K562 (cell line): ENCODE data around the gene HOXB6. TPM values are rescaled to one million over a fixed set of nuclear protein-coding genes. Genes with fewer than 3 reads are reported as not detected.

Experiments used
- ARNT ChIP-seq, 2 experiments: fragments of 450-650 bp; IDR thresholded peaks; 2 replicates each; pipeline ENCODE4 v1.6.1; 2016; ENCODE audit warnings: mild to moderate bottlenecking in 1 of 2
- BHLHE40 ChIP-seq: IDR thresholded peaks from 2 replicates; pipeline ENCODE4 v1.6.1; 2011; ENCODE audit warnings: low read length, improper control_type of control experiment
- CHCHD3 ChIP-seq: fragments of 250-450 bp; sonication (Bioruptor Pico); IDR thresholded peaks from 2 replicates; pipeline ENCODE4 v2.1.2; 2022; ENCODE audit warnings: mild to moderate bottlenecking
- CLOCK ChIP-seq: fragments of 250-450 bp; sonication (Bioruptor Pico); IDR thresholded peaks from 2 replicates; pipeline ENCODE4 v1.4.0; 2020; ENCODE audit warnings: mild to moderate bottlenecking, moderate library complexity, borderline replicate concordance
- GABPA ChIP-seq: fragments of 200-800 bp; sonication (Bioruptor generic); conservative IDR thresholded peaks from 2 replicates; pipeline ENCODE4 v1.6.1; 2016; ENCODE audit warnings: low read depth, missing genetic modification characterization, missing compliant biosample characterization
- GTF2E2 ChIP-seq: fragments of 200-800 bp; sonication (Bioruptor generic); IDR thresholded peaks from 2 replicates; pipeline ENCODE4 v1.6.1; 2016; ENCODE audit warnings: missing genetic modification characterization, missing compliant biosample characterization
- HDAC1 ChIP-seq, 2 experiments: fragments of 450-650 bp; IDR thresholded peaks; 2 replicates each; pipeline ENCODE4 v1.6.1; 2016 to 2017; ENCODE audit warnings: inconsistent platforms in 1 of 2, mild to moderate bottlenecking in 1 of 2, moderate library complexity in 1 of 2
- IFI16 ChIP-seq: fragments of 250-450 bp; sonication (Bioruptor Pico); IDR thresholded peaks from 2 replicates; pipeline ENCODE4 v2.1.2; 2022; ENCODE audit warnings: mild to moderate bottlenecking, inconsistent platforms
- MAX ChIP-seq: sonication (generic); formaldehyde crosslinking; IDR thresholded peaks from 2 replicates; pipeline ENCODE4 v1.9.0; 2022; ENCODE audit warnings: mild to moderate bottlenecking, missing genetic modification reagents
- MCM3 ChIP-seq: fragments of 450-650 bp; IDR thresholded peaks from 2 replicates; pipeline ENCODE4 v1.6.1; 2016
- MED1 ChIP-seq: sonication (generic); formaldehyde crosslinking; IDR thresholded peaks from 2 replicates; pipeline ENCODE4 v1.8.1; 2023; ENCODE audit warnings: missing genetic modification reagents, borderline replicate concordance
- RBFOX2 ChIP-seq: fragments of 200-400 bp; formaldehyde crosslinking; IDR thresholded peaks from 2 replicates; pipeline ENCODE4 v1.6.1; 2017; ENCODE audit warnings: low read depth, mild to moderate bottlenecking, low read length, moderate library complexity
- TAF1 ChIP-seq: IDR thresholded peaks from 2 replicates; pipeline ENCODE4 v1.6.1; 2011; ENCODE audit warnings: mild to moderate bottlenecking, low read length, moderate library complexity; ENCODE audit not compliant: insufficient read depth, control insufficient read depth, severe bottlenecking; ENCODE audit errors: extremely low read depth
- TRIM28 ChIP-seq: fragments of 450-650 bp; IDR thresholded peaks from 2 replicates; pipeline ENCODE4 v1.6.1; 2017
- ZNF165 ChIP-seq: fragments of 250-450 bp; sonication (Bioruptor Pico); IDR thresholded peaks from 2 replicates; pipeline ENCODE4 v1.4.0; 2020; ENCODE audit warnings: borderline replicate concordance
- ZNF274 ChIP-seq: IDR thresholded peaks from 2 replicates; pipeline ENCODE4 v1.6.1; 2011; ENCODE audit warnings: low read depth, mild to moderate bottlenecking, low read length, moderate library complexity, borderline replicate concordance
- ZNF324 ChIP-seq: fragments of 250-450 bp; sonication (Bioruptor Pico); IDR thresholded peaks from 2 replicates; pipeline ENCODE4 v1.4.0; 2020; ENCODE audit warnings: mild to moderate bottlenecking
- polyA plus RNA-seq, 8 experiments: library from polyadenylated mRNA; depleted of rRNA in 4 of 8; stranded (reverse) in 5 of 8; unstranded in 3 of 8; fragments of >200 nt; fragmentation: Nextera tagmentation in 2 of 8; fragmentation: Illumina TruSeq in 1 of 8; extraction: Ambion mirVana in 2 of 8; extraction: Trizol in 1 of 8; gene quantifications; 2 replicates each; pipeline versions ENCODE4 v1.2.1 to v1.2.3, GENCODE V29; 2011 to 2014; ENCODE audit warnings: inconsistent platforms in 1 of 8, missing spikeins in 1 of 8
- total RNA-seq, 7 experiments: library from RNA; depleted of rRNA in 6 of 7; stranded (reverse); fragments of >200 nt in 6 of 7; fragmentation: Illumina TruSeq in 2 of 7; extraction: Trizol in 2 of 7; gene quantifications; 2 replicates each; pipeline versions ENCODE4 v1.2.1 to v1.2.3, GENCODE V29; 2011 to 2021; ENCODE audit warnings: low replicate concordance in 1 of 7
- TF ChIP-seq, protein P1 (sequence below), 2 experiments: IDR thresholded peaks in 1 of 2; conservative IDR thresholded peaks in 1 of 2; 2 replicates each; pipeline ENCODE4 v1.6.1; 2016; ENCODE audit warnings: low read depth in 2 of 2, mild to moderate bottlenecking in 1 of 2, missing compliant biosample characterization in 1 of 2, missing genetic modification characterization in 1 of 2, moderate library complexity in 1 of 2
- TF ChIP-seq, protein P2 (sequence below): sonication (generic); formaldehyde crosslinking; IDR thresholded peaks from 2 replicates; pipeline ENCODE4 v1.8.1; 2023; ENCODE audit warnings: mild to moderate bottlenecking, missing genetic modification reagents, moderate library complexity
- TF ChIP-seq, protein P3 (sequence below), 2 experiments: fragments of 450-650 bp; conservative IDR thresholded peaks; 2 replicates each; pipeline ENCODE4 v1.6.1; 2017; ENCODE audit warnings: mild to moderate bottlenecking in 2 of 2, moderate library complexity in 2 of 2

HOXB6 gene
- total and polyA plus RNA-seq, 9 of the 15 experiments (the other 6 are each of a cell fraction or from before 2014, with no cell fraction given): 1.2 to 14.8 (median 4.9) TPM

- TF ChIP-seq ZNF324 (CRISPR knock-in tag): no peak
- TF ChIP-seq, protein P1, sequence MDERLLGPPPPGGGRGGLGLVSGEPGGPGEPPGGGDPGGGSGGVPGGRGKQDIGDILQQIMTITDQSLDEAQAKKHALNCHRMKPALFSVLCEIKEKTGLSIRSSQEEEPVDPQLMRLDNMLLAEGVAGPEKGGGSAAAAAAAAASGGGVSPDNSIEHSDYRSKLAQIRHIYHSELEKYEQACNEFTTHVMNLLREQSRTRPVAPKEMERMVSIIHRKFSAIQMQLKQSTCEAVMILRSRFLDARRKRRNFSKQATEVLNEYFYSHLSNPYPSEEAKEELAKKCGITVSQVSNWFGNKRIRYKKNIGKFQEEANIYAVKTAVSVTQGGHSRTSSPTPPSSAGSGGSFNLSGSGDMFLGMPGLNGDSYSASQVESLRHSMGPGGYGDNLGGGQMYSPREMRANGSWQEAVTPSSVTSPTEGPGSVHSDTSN (CRISPR knock-in tag; IDR thresholded peaks at IDR 0.05; ENCODE audit: low read depth): no peak
- TF ChIP-seq, protein P1 (tag; conservative IDR thresholded peaks at IDR 0.05; ENCODE audit: low read depth): 0 out of 2 replicates have a peak, but pooled peaks have one; percentile 21
- no peak for TF ChIP-seq CHCHD3 (CRISPR knock-in tag)
- TF ChIP-seq, protein P2, sequence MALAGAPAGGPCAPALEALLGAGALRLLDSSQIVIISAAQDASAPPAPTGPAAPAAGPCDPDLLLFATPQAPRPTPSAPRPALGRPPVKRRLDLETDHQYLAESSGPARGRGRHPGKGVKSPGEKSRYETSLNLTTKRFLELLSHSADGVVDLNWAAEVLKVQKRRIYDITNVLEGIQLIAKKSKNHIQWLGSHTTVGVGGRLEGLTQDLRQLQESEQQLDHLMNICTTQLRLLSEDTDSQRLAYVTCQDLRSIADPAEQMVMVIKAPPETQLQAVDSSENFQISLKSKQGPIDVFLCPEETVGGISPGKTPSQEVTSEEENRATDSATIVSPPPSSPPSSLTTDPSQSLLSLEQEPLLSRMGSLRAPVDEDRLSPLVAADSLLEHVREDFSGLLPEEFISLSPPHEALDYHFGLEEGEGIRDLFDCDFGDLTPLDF (CRISPR knock-in tag): 0 out of 2 replicates have a peak, but pooled peaks have one; percentile 50
- TF ChIP-seq GABPA: no peak
- TF ChIP-seq, protein P3, sequence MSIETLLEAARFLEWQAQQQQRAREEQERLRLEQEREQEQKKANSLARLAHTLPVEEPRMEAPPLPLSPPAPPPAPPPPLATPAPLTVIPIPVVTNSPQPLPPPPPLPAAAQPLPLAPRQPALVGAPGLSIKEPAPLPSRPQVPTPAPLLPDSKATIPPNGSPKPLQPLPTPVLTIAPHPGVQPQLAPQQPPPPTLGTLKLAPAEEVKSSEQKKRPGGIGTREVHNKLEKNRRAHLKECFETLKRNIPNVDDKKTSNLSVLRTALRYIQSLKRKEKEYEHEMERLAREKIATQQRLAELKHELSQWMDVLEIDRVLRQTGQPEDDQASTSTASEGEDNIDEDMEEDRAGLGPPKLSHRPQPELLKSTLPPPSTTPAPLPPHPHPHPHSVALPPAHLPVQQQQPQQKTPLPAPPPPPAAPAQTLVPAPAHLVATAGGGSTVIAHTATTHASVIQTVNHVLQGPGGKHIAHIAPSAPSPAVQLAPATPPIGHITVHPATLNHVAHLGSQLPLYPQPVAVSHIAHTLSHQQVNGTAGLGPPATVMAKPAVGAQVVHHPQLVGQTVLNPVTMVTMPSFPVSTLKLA (conservative IDR thresholded peaks at IDR 0.05): peak; percentile 30 to 53; a peak in 2 of 4 replicates
- no peak for TF ChIP-seq IFI16 (CRISPR knock-in tag)
- TF ChIP-seq TAF1: peak; percentile 19
- 0 out of 2 replicates have a peak, but pooled peaks have one; percentile 4 for TF ChIP-seq ZNF165 (CRISPR knock-in tag)
- no peak for TF ChIP-seq CLOCK (CRISPR knock-in tag)
- TF ChIP-seq HDAC1 (IDR thresholded peaks at IDR 0.05): no peak; a peak in 1 of 4 replicates
- TF ChIP-seq ARNT (IDR thresholded peaks at IDR 0.05): 0 out of 4 replicates have a peak, but pooled peaks of 1 of the 2 experiments have one; percentile 36
- peak; percentile 52 for TF ChIP-seq RBFOX2
- TF ChIP-seq TRIM28: no peak
- no peak for TF ChIP-seq MCM3
- no peak for TF ChIP-seq BHLHE40
- no peak for TF ChIP-seq ZNF274
- no peak for TF ChIP-seq MED1 (CRISPR knock-in tag)
- no peak for TF ChIP-seq GTF2E2 (tag)
- peak; percentile 65; the same call in 1 of the 2 replicates for TF ChIP-seq MAX
Observed at GRCh38 chr17:48623583-48623982, 18.8 kb upstream of the HOXB6 start (continued).
